ENCODE measurements around the gene INA.

DNA sequence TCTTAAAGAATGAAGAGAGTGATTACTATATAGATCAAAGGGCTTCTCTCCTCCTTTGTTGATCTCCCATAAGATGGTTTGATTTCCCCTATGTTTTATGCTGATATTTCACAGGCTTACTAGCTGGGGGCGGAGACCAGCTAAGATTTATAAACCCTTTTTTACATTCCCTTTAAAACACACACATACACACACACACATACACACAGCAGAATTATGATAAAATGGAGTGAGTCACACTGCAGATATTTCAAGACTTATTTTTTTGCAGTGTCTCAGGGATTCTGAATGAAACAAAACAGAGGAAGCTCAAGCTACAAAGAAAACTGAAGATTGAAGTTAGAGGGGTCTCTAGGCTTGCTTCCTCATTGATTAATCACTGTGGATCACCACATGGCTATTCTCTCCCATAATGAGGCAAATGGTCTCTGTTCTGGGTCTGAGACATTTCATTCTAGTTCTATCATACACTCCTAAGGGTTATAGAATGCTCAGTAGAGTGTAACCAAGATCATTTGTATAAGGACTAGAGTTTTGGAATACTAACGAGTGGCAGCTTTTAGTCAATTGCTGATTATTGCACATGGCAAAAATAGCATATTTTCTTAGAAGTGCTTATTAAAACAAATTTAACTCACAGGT, 18.6 kb downstream of the INA start:
- TF ChIP-seq, protein P1, sequence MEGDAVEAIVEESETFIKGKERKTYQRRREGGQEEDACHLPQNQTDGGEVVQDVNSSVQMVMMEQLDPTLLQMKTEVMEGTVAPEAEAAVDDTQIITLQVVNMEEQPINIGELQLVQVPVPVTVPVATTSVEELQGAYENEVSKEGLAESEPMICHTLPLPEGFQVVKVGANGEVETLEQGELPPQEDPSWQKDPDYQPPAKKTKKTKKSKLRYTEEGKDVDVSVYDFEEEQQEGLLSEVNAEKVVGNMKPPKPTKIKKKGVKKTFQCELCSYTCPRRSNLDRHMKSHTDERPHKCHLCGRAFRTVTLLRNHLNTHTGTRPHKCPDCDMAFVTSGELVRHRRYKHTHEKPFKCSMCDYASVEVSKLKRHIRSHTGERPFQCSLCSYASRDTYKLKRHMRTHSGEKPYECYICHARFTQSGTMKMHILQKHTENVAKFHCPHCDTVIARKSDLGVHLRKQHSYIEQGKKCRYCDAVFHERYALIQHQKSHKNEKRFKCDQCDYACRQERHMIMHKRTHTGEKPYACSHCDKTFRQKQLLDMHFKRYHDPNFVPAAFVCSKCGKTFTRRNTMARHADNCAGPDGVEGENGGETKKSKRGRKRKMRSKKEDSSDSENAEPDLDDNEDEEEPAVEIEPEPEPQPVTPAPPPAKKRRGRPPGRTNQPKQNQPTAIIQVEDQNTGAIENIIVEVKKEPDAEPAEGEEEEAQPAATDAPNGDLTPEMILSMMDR (conservative IDR thresholded peaks at IDR 0.05): no peak
- TF ChIP-seq ZFX (IDR thresholded peaks at IDR 0.05): no peak

All from C4-2B (cell line).